GM19463 (cell line): ENCODE measurements around the gene C8G.

Experiments
- ATAC-seq: cut with Tn5 transposase; IDR thresholded peaks from one replicate; pipeline ENCODE4 v1.9.1; 2021; ENCODE audit warnings: mild to moderate bottlenecking, moderate library complexity; ENCODE audit not compliant: unreplicated experiment

The C8G gene

DNA sequence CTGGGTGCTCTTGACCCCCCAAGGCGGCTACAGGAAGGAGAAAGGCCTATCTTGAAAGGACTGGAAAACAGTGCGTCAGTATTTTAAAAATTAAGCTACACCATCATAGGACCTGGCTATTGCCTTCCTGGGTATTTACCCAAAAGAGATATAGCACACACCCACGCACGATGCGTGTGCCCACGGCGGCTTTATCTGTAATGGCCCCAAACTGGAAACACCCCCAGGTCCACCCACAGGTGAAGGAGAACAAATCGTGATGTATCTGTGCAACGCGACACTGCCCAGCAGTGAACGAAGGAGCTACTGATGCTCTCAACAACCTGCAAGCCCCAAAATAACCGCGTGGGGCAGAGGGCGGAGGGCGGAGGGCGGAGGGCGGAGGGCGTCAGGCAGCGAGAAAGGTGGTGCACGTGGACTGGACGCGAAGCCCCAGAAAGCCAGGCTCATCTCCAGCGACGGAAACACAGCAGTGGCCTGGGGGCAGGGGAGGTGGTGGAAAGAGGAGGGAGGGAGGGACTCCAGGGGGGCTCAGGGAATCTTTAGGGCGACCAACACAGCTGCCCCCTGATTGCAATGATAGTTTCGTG is 19.9 kb downstream of the C8G start:
- ATAC-seq: no peak

GRCh38 chr9:136965771-136966484 is 20.9 kb downstream of the C8G start:
- no peak for ATAC-seq

GRCh38 chr9:136968333-136969127 is 23.5 kb downstream of the C8G start:
- ATAC-seq: no peak

- ATAC-seq: no peak
Observed at GRCh38 chr9:136969150-136969549, 24.1 kb downstream of the C8G start.

- ATAC-seq: no peak
Observed at GRCh38 chr9:136969774-136970173, 24.7 kb downstream of the C8G start.

- ATAC-seq: no peak
Observed at GRCh38 chr9:136970361-136970760, 25.3 kb downstream of the C8G start.

DNA sequence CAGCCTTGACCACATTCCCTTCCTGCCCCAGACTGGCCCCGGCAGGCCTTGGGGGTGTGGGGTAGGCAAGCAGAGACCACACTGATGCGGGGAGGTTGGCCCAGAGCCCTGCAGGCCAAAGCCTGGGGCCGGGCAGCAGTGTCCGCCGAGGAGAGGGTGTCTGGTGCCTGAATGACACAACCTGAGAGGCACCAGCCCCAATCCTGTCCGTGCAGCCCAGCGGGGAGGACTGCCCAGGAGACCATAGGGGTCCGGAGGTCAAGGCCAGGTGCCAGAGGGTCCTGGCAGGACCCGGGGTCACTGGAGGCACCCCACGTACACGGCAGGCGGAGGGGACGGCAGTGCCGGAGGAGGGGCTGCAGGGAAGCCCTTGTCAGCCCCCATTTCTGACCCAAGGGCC is 26.7 kb downstream of the C8G start:
- ATAC-seq: no peak

DNA sequence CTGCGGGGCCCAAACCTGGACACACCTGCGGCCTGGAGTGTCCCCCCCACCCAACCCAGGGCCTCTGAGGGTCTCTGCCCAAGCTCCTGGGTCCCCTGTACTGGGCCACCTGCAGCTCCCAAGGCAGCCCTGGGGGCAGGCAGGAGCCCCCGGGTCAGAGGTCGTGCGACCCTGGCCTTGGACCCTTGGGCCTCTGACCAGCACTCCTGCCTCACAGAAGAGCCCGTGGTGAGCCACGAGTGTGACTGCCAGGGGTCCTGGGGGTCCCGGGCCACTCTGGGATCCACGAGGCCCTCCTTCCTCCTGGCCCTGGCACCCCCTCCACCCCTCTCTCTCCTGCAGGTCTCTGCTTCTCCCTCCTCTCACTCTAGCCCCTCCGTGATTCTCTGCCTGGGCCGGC is 27.3 kb downstream of the C8G start:
- ATAC-seq: no peak

DNA sequence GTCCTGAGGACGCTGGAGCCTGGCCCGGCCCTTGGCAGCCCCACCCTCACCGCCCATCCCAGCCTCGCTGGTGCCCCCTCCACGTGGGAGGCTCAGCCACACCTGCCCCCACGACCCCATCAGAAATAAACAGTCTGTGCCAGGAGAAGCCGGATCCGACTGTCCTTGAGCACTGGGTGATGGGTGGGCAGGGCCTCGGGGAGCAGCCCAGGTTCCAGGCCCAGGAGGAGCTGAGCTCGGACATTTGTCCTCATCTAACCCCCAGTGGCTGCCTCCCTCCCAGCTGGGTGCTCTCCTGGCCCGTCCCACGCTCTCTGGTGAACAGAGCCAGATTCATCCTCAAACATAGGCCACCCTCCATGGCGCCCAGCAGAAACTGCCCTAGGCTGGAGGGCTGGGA is 27.7 kb downstream of the C8G start:
- no peak for ATAC-seq

GRCh38 chr9:136973618-136974617 is 28.9 kb downstream of the C8G start:
- no peak for ATAC-seq

- ATAC-seq: no peak
Observed at GRCh38 chr9:136974817-136975535, 29.9 kb downstream of the C8G start.

DNA sequence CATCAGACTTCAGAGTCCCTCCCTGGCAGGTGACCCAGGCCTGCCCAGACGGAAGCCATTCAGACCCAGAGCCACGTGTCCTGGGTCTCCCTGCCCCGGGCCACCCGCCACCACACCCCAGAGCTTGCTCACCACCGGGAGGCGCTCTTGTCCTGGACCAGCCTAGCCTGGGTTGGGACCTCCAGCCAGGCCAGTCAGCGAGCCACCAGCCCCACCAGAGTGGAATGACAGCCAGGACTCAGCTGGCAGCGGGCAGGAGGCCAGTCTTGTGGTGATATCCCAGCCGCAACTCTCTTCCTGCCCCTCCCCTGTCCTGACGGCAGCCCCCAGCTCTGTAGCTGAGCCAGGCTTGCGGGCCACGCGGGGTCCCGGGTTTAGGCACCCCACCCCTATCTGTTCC is 30.6 kb downstream of the C8G start:
- no peak for ATAC-seq

DNA sequence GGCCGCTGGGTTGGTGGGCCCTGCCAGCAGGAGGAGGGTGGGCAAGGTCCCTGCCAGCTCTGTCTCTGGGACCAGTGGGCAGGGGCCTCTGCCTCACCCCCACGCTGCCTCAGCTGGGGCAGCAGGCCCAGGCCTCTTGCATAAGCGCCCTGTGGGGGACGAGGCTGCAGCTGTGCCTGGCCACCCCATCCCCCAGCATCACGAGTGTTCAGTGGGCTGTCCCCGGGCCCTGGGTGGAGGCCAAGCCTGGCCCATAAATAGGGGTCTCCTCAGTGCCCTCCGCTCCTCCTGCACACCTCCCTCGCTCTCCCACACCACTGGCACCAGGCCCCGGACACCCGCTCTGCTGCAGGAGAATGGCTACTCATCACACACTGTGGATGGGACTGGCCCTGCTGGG is 32.2 kb downstream of the C8G start, which contains the start of gene PTGDS:
TSS of gene PTGDS (plus strand) at position 282 of the 400 bp plus-strand sequence. CDS start at position 357, 75 bp downstream.
- no peak for ATAC-seq

DNA sequence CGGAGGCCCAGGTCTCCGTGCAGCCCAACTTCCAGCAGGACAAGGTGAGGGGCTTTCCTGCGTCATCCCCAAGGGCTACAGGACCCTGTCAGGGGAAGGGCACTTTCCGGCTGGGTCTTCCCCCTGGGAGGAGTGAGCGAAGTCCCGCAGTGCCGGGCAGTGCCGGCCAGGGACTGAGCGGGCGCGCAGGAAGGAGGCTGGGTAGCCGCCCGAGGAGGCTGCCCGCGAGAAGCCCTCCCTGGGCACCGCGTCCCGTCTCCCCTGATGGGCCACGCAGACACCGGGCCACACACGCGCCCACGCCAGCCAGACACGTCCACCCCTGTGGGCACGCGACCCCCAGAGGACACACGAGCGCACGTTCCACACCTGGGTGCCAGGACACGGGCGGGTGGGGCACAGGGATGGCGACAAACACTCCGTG is 32.6 kb downstream of the C8G start:
- no peak for ATAC-seq

DNA sequence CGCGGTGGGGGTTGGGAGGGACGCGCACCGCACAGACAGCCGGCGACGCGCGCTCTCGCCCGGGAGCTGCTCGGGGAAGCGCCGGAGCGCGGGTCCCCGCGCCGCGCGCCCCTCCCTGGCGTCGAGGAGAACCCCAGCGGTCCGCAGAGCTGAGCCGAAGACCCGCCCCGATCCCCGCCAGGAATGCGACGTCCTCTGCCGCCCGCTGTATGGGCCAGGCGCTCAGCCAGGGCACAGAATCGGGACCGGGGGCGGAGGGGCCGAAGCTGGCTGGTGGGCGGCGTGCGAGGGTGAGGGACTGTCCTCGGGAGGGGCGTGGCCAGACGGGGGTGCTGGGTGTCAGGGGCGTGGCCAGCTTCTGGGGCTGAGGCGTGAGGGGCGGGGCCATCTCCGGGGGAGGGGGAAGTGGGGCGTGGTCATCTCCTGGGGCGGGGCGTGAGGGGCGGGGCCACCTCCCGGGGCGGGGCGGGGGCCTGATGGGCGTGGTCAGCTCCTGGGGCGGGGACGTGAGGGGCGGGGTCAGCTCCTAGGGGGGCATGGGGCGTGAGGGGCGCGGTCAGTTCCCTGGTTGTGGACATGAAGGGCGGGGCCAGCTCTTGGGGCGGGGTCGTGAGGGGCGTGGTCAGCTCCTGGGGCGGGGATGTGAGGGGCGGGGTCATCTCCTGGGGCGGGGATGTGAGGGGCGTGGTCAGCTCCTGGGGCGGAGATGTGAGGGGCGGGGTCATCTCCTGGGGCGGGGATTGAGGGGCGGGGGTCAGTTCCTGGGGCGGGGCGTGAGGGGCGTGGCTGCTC is 33.2 kb downstream of the C8G start:
- ATAC-seq: no peak

GRCh38 chr9:136978865-136979544 is 34.0 kb downstream of the C8G start:
- no peak for ATAC-seq

- no peak for ATAC-seq
Observed at GRCh38 chr9:136979769-136980587, 34.9 kb downstream of the C8G start.
